Activated B cell treated with CpG ODN at 0.5 μM for 24 hours (primary cell): ENCODE results near the gene SOCS3. TPM values are rescaled to one million over a fixed set of nuclear protein-coding genes. Genes with fewer than 3 reads are reported as not detected.
A peak's percentile ranks its signal among the peaks of the same experiment; 100 is the strongest.

Experiments used
- ATAC-seq: fragments of 200-7000 bp; cut with Tn5 transposase; one replicate; pipeline ENCODE4 v1.10.0; 2021; ENCODE audit warnings: low read depth, mild to moderate bottlenecking, moderate library complexity
- CTCF ChIA-PET: fragments of 350-600 bp; sonication (Branson Sonifier 250); formaldehyde crosslinking; loops from one replicate; lab custom pipeline; 2021; ENCODE audit warnings: antibody characterized with exemption; lab: Charles Lee
- POLR2A ChIA-PET: fragments of 350-600 bp; sonication (Branson Sonifier 250); formaldehyde crosslinking; loops from one replicate; lab custom pipeline; 2021; ENCODE audit warnings: antibody characterized with exemption; lab: Charles Lee
- DNase-seq: peaks from one replicate; pipeline ENCODE4 v3.0.0; 2022
- H3K27ac Mint-ChIP-seq: one replicate; pipeline ENCODE4 v1.8.0; 2020; ENCODE audit warnings: mixed read lengths
- H3K27me3 Mint-ChIP-seq: one replicate; pipeline ENCODE4 v1.8.0; 2021; ENCODE audit warnings: mixed read lengths
- H3K36me3 Mint-ChIP-seq: one replicate; pipeline ENCODE4 v1.8.0; 2021; ENCODE audit warnings: low read depth, mixed read lengths
- H3K4me1 Mint-ChIP-seq: one replicate; pipeline ENCODE4 v1.8.0; 2021; ENCODE audit warnings: mixed read lengths
- H3K4me3 Mint-ChIP-seq: one replicate; pipeline ENCODE4 v1.8.0; 2020; ENCODE audit warnings: mild to moderate bottlenecking, mixed read lengths
- H3K9me3 Mint-ChIP-seq: one replicate; pipeline ENCODE4 v1.8.0; 2020; ENCODE audit warnings: mixed read lengths
- CTCF ChIP-seq: fragments of 200-600 bp; IDR thresholded peaks from one replicate; pipeline ENCODE4 v1.8.0; 2022; ENCODE audit warnings: antibody characterized with exemption, mild to moderate bottlenecking
- intact Hi-C: fragments of 100-400 bp; cut with micrococcal nuclease; formaldehyde crosslinking; loops from one replicate; pipeline ENCODE4 v1.15.1; 2024
- total RNA-seq: library from RNA; stranded (reverse); gene quantifications from 2 replicates; pipeline ENCODE4 v1.2.3, GENCODE V29; 2022

Gene SOCS3
- 79.9 and 80.9 TPM in 2 replicates for total RNA-seq

- intact Hi-C loops, result loop anchor here (1.0 to 5.0 kb wide), 11 partner anchors 17 to 480 kb away; partner anchors contain the start of genes AFMID, PGS1, TK1 and TMC8
- H3K27ac Mint-ChIP-seq, result peak within 1 kb of the TSS; percentile 72
- peak within 1 kb of the TSS; percentile 87 for H3K4me3 Mint-ChIP-seq
- DNase-seq (peak; percentile 93), ATAC-seq (peak; percentile 73)
- ChIA-PET POLR2A (interaction anchor here (0.6 to 3.1 kb wide), 18 partner anchors 9 to 421 kb away, joined by 3 to 27 read pairs (median 4); no protein-coding TSS in a partner anchor), CTCF (interaction anchor here (0.8 to 3.2 kb wide), 15 partner anchors 16 to 109 kb away, joined by 3 to 50 read pairs (median 7); no protein-coding TSS in a partner anchor)
- TF ChIP-seq CTCF, result no peak
- H3K36me3 Mint-ChIP-seq, result peaks cover 27% of the 10 kb centered on the region
- H3K4me1 Mint-ChIP-seq, result peaks cover 46% of the 10 kb centered on the region
- H3K9me3 Mint-ChIP-seq, result no peaks in the 10 kb centered on the region
- peaks cover 6% of the 10 kb centered on the region for H3K27me3 Mint-ChIP-seq
Measured at GRCh38 chr17:78359997-78360370, at the start of gene SOCS3. Gene SOCS3, minus strand, starts transcription at chr17:78360077. Its CDS starts 982 bp downstream, at chr17:78359095.

- Mint-ChIP-seq H3K4me1 (peaks cover 10% of the 10 kb centered on the region), H3K27me3 (no peaks in the 10 kb centered on the region), H3K9me3 (no peaks in the 10 kb centered on the region), H3K4me3 (no peak overlapping the region), H3K36me3 (peaks cover 62% of the 10 kb centered on the region), H3K27ac (no peak overlapping the region)
- DNase-seq (no peak), ATAC-seq (no peak)
- CTCF ChIA-PET, result no interaction called here
- POLR2A ChIA-PET, result no interaction called here
- intact Hi-C loops, result no loop called here
- no peak for TF ChIP-seq CTCF
Measured at GRCh38 chr17:78409191-78409928, 49.5 kb upstream of the SOCS3 start.

GRCh38 chr17:78408476-78409050, 48.7 kb upstream of the SOCS3 start:
- Mint-ChIP-seq H3K36me3 (peaks cover 67% of the 10 kb centered on the region), H3K4me1 (peaks cover 6% of the 10 kb centered on the region), H3K9me3 (no peaks in the 10 kb centered on the region), H3K27me3 (no peaks in the 10 kb centered on the region), H3K27ac (no peak overlapping the region), H3K4me3 (no peak overlapping the region)
- intact Hi-C loops, result no loop called here
- ChIA-PET CTCF (no interaction called here), POLR2A (no interaction called here)
- DNase-seq (no peak), ATAC-seq (no peak)
- TF ChIP-seq CTCF, result no peak

GRCh38 chr17:78407387-78408000, 47.6 kb upstream of the SOCS3 start:
- ChIA-PET POLR2A (no interaction called here), CTCF (no interaction called here)
- intact Hi-C loops, result no loop called here

More at GRCh38 chr17:78407387-78408000, 47.6 kb upstream of the SOCS3 start:
- peaks cover 73% of the 10 kb centered on the region for H3K36me3 Mint-ChIP-seq
- H3K27me3 Mint-ChIP-seq, result no peaks in the 10 kb centered on the region
- TF ChIP-seq CTCF, result no peak
- H3K27ac Mint-ChIP-seq, result no peak overlapping the region
- H3K4me1 Mint-ChIP-seq, result peaks cover 1% of the 10 kb centered on the region
- no peak overlapping the region for H3K4me3 Mint-ChIP-seq
- DNase-seq, result no peak
- H3K9me3 Mint-ChIP-seq, result no peaks in the 10 kb centered on the region
- no peak for ATAC-seq
